Measurements from ENCODE around the gene NTHL1.

GRCh38 chr16:2074071-2074470, 26.4 kb upstream of the NTHL1 start:
- TF ChIP-seq CTCF (IDR thresholded peaks at IDR 0.05; ENCODE audit: borderline replicate concordance, extremely low read depth, low read length, poor library complexity, severe bottlenecking) (no peak), EZH2 (IDR thresholded peaks at IDR 0.05; ENCODE audit: borderline replicate concordance, low read depth, low read length, severe bottlenecking) (no peak)

Data from DND-41 (cell line).